H1 (cell line): Measurements from ENCODE around the gene DOCK3. TPM values are rescaled to one million over a fixed set of nuclear protein-coding genes. Genes with fewer than 3 reads are reported as not detected.

Experiments used
- CTCF ChIA-PET: fragments of 300-600 bp; sonication (Branson Sonifier 250); formaldehyde crosslinking; loops from one replicate; lab custom pipeline; 2021; ENCODE audit not compliant: partially characterized antibody; lab: Charles Lee
- POLR2A ChIA-PET: fragments of 300-600 bp; sonication (Branson Sonifier 250); formaldehyde crosslinking; loops from one replicate; lab custom pipeline; 2021; ENCODE audit warnings: inconsistent platforms; ENCODE audit not compliant: partially characterized antibody; lab: Charles Lee
- DNase-seq, 2 experiments: peaks; one replicate each; pipeline versions ENCODE4 v3.0.0 to v3.0.0-alpha.2; 2010 to 2022; ENCODE audit warnings: low spot score in 2 of 2, low read depth in 1 of 2, mixed read lengths in 1 of 2
- FAIRE-seq: peaks from 2 replicates; lab custom pipeline; 2011; peaks lifted over from hg19 to GRCh38; lab: Jason Lieb, UNC
- H2AFZ ChIP-seq: 2 replicates; pipeline ENCODE4 v1.8.1; 2012; ENCODE audit warnings: low read length, inconsistent platforms
- H2AK5ac ChIP-seq: 2 replicates; pipeline ENCODE4 v1.6.1; 2013; ENCODE audit warnings: low read depth, low read length
- H2BK120ac ChIP-seq: replicated peaks from 2 replicates; pipeline ENCODE3; 2013; ENCODE audit warnings: low read depth, low read length, inconsistent platforms
- H2BK12ac ChIP-seq: 2 replicates; pipeline ENCODE4 v1.6.1; 2013; ENCODE audit warnings: low read depth, low read length
- H2BK15ac ChIP-seq: 2 replicates; pipeline ENCODE4 v1.6.1; 2013; ENCODE audit warnings: low read length
- H2BK20ac ChIP-seq: 2 replicates; pipeline ENCODE4 v1.6.1; 2013; ENCODE audit warnings: low read length
- H2BK5ac ChIP-seq: 2 replicates; pipeline ENCODE4 v1.6.1; 2013; ENCODE audit warnings: low read depth, low read length
- H3K14ac ChIP-seq: 2 replicates; pipeline ENCODE4 v1.6.1; 2013; ENCODE audit warnings: inconsistent platforms; ENCODE audit not compliant: insufficient read length
- H3K18ac ChIP-seq: 2 replicates; pipeline ENCODE4 v1.6.1; 2013; ENCODE audit warnings: low read length; ENCODE audit errors: extremely low read depth
- H3K23ac ChIP-seq: 2 replicates; pipeline ENCODE4 v1.6.1; 2013; ENCODE audit warnings: inconsistent platforms; ENCODE audit not compliant: insufficient read length
- H3K23me2 ChIP-seq: 2 replicates; pipeline ENCODE4 v1.6.1; 2013; ENCODE audit warnings: low read depth, low read length
- H3K27ac ChIP-seq: 2 replicates; pipeline ENCODE4 v1.6.1; 2011; ENCODE audit warnings: low read depth, low read length, inconsistent platforms
- H3K27me3 ChIP-seq, 4 experiments: replicated peaks in 1 of 4; 1 replicate in 1 of 4; 2 replicates in 3 of 4; pipeline versions ENCODE4 v1.6.1 to v1.8.1; 2011 to 2013; ENCODE audit warnings: low read length in 3 of 4, mild to moderate bottlenecking in 3 of 4, inconsistent platforms in 2 of 4, mixed read lengths in 2 of 4, moderate library complexity in 1 of 4; ENCODE audit not compliant: control insufficient read depth in 3 of 4, insufficient read depth in 3 of 4; ENCODE audit errors: extremely low read depth in 1 of 4
- H3K36me3 ChIP-seq, 4 experiments: 2 replicates each; pipeline versions ENCODE4 v1.6.1 to v1.8.1; 2011 to 2013; ENCODE audit warnings: mild to moderate bottlenecking in 4 of 4, low read length in 3 of 4, moderate library complexity in 2 of 4, control low read depth in 1 of 4, inconsistent platforms in 1 of 4; ENCODE audit not compliant: insufficient read depth in 4 of 4, control insufficient read depth in 2 of 4
- H3K4ac ChIP-seq: replicated peaks from 2 replicates; pipeline ENCODE3; 2013; ENCODE audit warnings: low read length, low read depth, mixed read lengths, inconsistent platforms; ENCODE audit not compliant: insufficient read length
- H3K4me1 ChIP-seq, 4 experiments: replicated peaks in 1 of 4; 1 replicate in 1 of 4; 2 replicates in 3 of 4; pipeline versions ENCODE4 v1.6.1 to v1.8.1; 2011 to 2013; ENCODE audit warnings: low read length in 3 of 4, inconsistent platforms in 2 of 4, mixed read lengths in 1 of 4; ENCODE audit not compliant: insufficient read depth in 4 of 4, control insufficient read depth in 3 of 4
- H3K4me2 ChIP-seq, 2 experiments: 2 replicates each; pipeline versions ENCODE4 v1.6.1 to v1.8.1; 2011 to 2013; ENCODE audit warnings: low read depth in 2 of 2, low read length in 2 of 2, control low read depth in 1 of 2, inconsistent platforms in 1 of 2, mild to moderate bottlenecking in 1 of 2; ENCODE audit not compliant: insufficient read depth in 1 of 2
- H3K4me3 ChIP-seq, 4 experiments: fragments of 200-600, 300-600 bp in 1 of 4; sonication (generic), shearing (Covaris generic), sonication (Bioruptor Twin) in 1 of 4; 2 replicates each; pipeline versions ENCODE4 v1.5.1 to v1.8.1; 2011 to 2016; ENCODE audit warnings: low read length in 4 of 4, low read depth in 3 of 4, control low read depth in 2 of 4, inconsistent platforms in 2 of 4, mild to moderate bottlenecking in 2 of 4, mixed read lengths in 1 of 4, moderate library complexity in 1 of 4; ENCODE audit not compliant: insufficient read depth in 2 of 4; ENCODE audit errors: extremely low read depth in 1 of 4
- H3K56ac ChIP-seq: replicated peaks from 2 replicates; pipeline ENCODE3; 2013; ENCODE audit warnings: low read depth, mild to moderate bottlenecking, mixed read lengths, low read length, inconsistent platforms; ENCODE audit not compliant: insufficient read length
- H3K79me1 ChIP-seq: 2 replicates; pipeline ENCODE4 v1.6.1; 2013; ENCODE audit warnings: low read depth, low read length, control low read depth
- H3K79me2 ChIP-seq, 2 experiments: 2 replicates each; pipeline versions ENCODE4 v1.6.1 to v1.8.1; 2012 to 2013; ENCODE audit warnings: low read length in 2 of 2, mild to moderate bottlenecking in 2 of 2, inconsistent platforms in 1 of 2; ENCODE audit not compliant: insufficient read depth in 2 of 2, control insufficient read depth in 1 of 2
- H3K9ac ChIP-seq, 4 experiments: replicated peaks in 1 of 4; 1 replicate in 1 of 4; 2 replicates in 3 of 4; pipeline versions ENCODE4 v1.6.1 to v1.8.1; 2011 to 2013; ENCODE audit warnings: low read depth in 3 of 4, low read length in 3 of 4, control low read depth in 2 of 4, mild to moderate bottlenecking in 2 of 4, moderate library complexity in 2 of 4, inconsistent platforms in 1 of 4; ENCODE audit errors: extremely low read depth in 1 of 4
- H3K9me3 ChIP-seq, 2 experiments: 2 replicates each; pipeline versions ENCODE4 v1.6.1 to v1.8.1; 2012 to 2013; ENCODE audit warnings: mild to moderate bottlenecking in 2 of 2, moderate library complexity in 2 of 2, control low read depth in 1 of 2, inconsistent platforms in 1 of 2, low read depth in 1 of 2, low read length in 1 of 2, mixed read lengths in 1 of 2; ENCODE audit not compliant: insufficient read depth in 2 of 2
- H4K20me1 ChIP-seq, 2 experiments: replicated peaks in 1 of 2; 2 replicates each; pipeline versions ENCODE3 to v1.8.1; 2011 to 2013; ENCODE audit warnings: inconsistent platforms in 2 of 2, low read length in 2 of 2, mild to moderate bottlenecking in 1 of 2; ENCODE audit not compliant: insufficient read depth in 2 of 2, control insufficient read depth in 1 of 2
- H4K5ac ChIP-seq: 2 replicates; pipeline ENCODE4 v1.6.1; 2013; ENCODE audit warnings: low read length, low read depth, mixed read lengths, inconsistent platforms; ENCODE audit not compliant: insufficient read length
- H4K8ac ChIP-seq: 2 replicates; pipeline ENCODE4 v1.8.0; 2013; ENCODE audit warnings: mild to moderate bottlenecking, moderate library complexity, low read length, inconsistent platforms; ENCODE audit not compliant: insufficient read depth; ENCODE audit errors: extremely low read depth
- H4K91ac ChIP-seq: replicated peaks from 2 replicates; pipeline ENCODE3; 2013; ENCODE audit warnings: low read length, mixed read lengths, inconsistent platforms; ENCODE audit not compliant: insufficient read length
- BACH1 ChIP-seq: IDR thresholded peaks from 2 replicates; pipeline ENCODE4 v1.6.1; 2012; ENCODE audit warnings: low read length, improper control_type of control experiment
- BRCA1 ChIP-seq: IDR thresholded peaks from 2 replicates; pipeline ENCODE4 v1.6.1; 2012; ENCODE audit warnings: low read depth, low read length, improper control_type of control experiment
- CBX8 ChIP-seq: fragments of 300-800, 300-1000 bp; sonication (generic); IDR thresholded peaks from 2 replicates; pipeline ENCODE4 v1.7.1; 2016; ENCODE audit warnings: low read depth, low read length, borderline replicate concordance
- GTF2F1 ChIP-seq: IDR thresholded peaks from 2 replicates; pipeline ENCODE4 v1.6.1; 2012; ENCODE audit warnings: low read depth, low read length, improper control_type of control experiment, borderline replicate concordance
- HDAC2 ChIP-seq, 2 experiments: fragments of 300-600 bp in 1 of 2; sonication (generic) in 1 of 2; IDR thresholded peaks; 2 replicates each; pipeline ENCODE4 v1.6.1; 2011 to 2012; ENCODE audit warnings: low read depth in 2 of 2, low read length in 2 of 2, mild to moderate bottlenecking in 2 of 2, moderate library complexity in 2 of 2, borderline replicate concordance in 1 of 2, inconsistent platforms in 1 of 2
- JUND ChIP-seq: IDR thresholded peaks from 2 replicates; pipeline ENCODE4 v1.6.1; 2011; ENCODE audit warnings: mild to moderate bottlenecking, improper control_type of control experiment, low read length
- KDM4A ChIP-seq: IDR thresholded peaks from one replicate; pipeline ENCODE4 v1.7.1; 2012; ENCODE audit warnings: low read depth, mild to moderate bottlenecking, moderate library complexity, low read length, inconsistent platforms; ENCODE audit not compliant: severe bottlenecking
- NRF1 ChIP-seq: IDR thresholded peaks from 2 replicates; pipeline ENCODE4 v1.6.1; 2011; ENCODE audit warnings: mild to moderate bottlenecking, low read depth, low read length, improper control_type of control experiment
- POLR2A ChIP-seq, 2 experiments: IDR thresholded peaks; 1 replicate in 1 of 2; 2 replicates in 1 of 2; pipeline ENCODE4 v1.6.1; 2011; ENCODE audit warnings: low read depth in 2 of 2, low read length in 2 of 2, mild to moderate bottlenecking in 2 of 2; ENCODE audit errors: control extremely low read depth in 1 of 2
- SIN3A ChIP-seq, 2 experiments: IDR thresholded peaks in 1 of 2; conservative IDR thresholded peaks in 1 of 2; 2 replicates each; pipeline ENCODE4 v1.6.1; 2011 to 2012; ENCODE audit warnings: low read length in 2 of 2, improper control_type of control experiment in 1 of 2, low read depth in 1 of 2, mild to moderate bottlenecking in 1 of 2
- polyA plus RNA-seq, 7 experiments: library from polyadenylated mRNA; depleted of rRNA in 3 of 7; stranded (reverse) in 5 of 7; unstranded in 2 of 7; fragments of >200 nt in 5 of 7; fragments of 200-250 nt in 2 of 7; gene quantifications; 1 replicate in 5 of 7; 2 replicates in 1 of 7; 4 replicates in 1 of 7; pipeline versions ENCODE4 v1.2.1 to v1.2.3, GENCODE V29; 2011 to 2013; ENCODE audit warnings: missing spikeins in 2 of 7, mixed read lengths in 2 of 7
- total RNA-seq: library from RNA; stranded (reverse); fragmentation: NEBNext Ultra II Directional; extraction: Animal tissue kit (Norgen Biotek cat#: 25700); gene quantifications from 2 replicates; pipeline ENCODE4 v1.2.1, GENCODE V29; 2021
- TF ChIP-seq, protein P1 (sequence below): IDR thresholded peaks from 2 replicates; pipeline ENCODE4 v1.6.1; 2011; ENCODE audit warnings: low read length, improper control_type of control experiment
- TF ChIP-seq, protein P2 (sequence below): IDR thresholded peaks from 2 replicates; pipeline ENCODE4 v1.6.1; 2012; ENCODE audit warnings: low read length, inconsistent platforms

DOCK3 gene
- total and polyA plus RNA-seq, 2 of the 8 experiments (the other 6 are each of a cell fraction or from before 2014, with no cell fraction given) = 2.7 to 5.0 TPM

- H3K27ac ChIP-seq = no peak overlapping the region
- H2BK120ac ChIP-seq = no peak overlapping the region
- H3K4me1 ChIP-seq = no peaks in the 10 kb centered on the region
- H2BK12ac ChIP-seq = no peak overlapping the region
- no peaks in the 10 kb centered on the region for H3K9me3 ChIP-seq
- no peaks in the 10 kb centered on the region for H3K79me2 ChIP-seq
- H4K8ac ChIP-seq = no peak overlapping the region
- no peak overlapping the region for H2AK5ac ChIP-seq
- no peak for DNase-seq
- no peak overlapping the region for H3K56ac ChIP-seq
- no peak overlapping the region for H3K4ac ChIP-seq
- H3K27me3 ChIP-seq = no peaks in the 10 kb centered on the region
- TF ChIP-seq CBX8 (no peak), BRCA1 (no peak), JUND (no peak), BACH1 (no peak), NRF1 (no peak), KDM4A (no peak), POLR2A (IDR thresholded peaks at IDR 0.05; ENCODE audit: control extremely low read depth in 1 of 2, low read depth in 2 of 2, low read length in 2 of 2) (no peak), HDAC2 (IDR thresholded peaks at IDR 0.05; ENCODE audit: borderline replicate concordance in 1 of 2, low read depth in 2 of 2, low read length in 2 of 2) (no peak), SIN3A (conservative IDR thresholded peaks at IDR 0.05 in 1 of 2, IDR thresholded peaks at IDR 0.05 in 1 of 2; ENCODE audit: low read depth in 1 of 2, low read length in 2 of 2) (no peak), GTF2F1 (no peak)
- TF ChIP-seq, protein P1, sequence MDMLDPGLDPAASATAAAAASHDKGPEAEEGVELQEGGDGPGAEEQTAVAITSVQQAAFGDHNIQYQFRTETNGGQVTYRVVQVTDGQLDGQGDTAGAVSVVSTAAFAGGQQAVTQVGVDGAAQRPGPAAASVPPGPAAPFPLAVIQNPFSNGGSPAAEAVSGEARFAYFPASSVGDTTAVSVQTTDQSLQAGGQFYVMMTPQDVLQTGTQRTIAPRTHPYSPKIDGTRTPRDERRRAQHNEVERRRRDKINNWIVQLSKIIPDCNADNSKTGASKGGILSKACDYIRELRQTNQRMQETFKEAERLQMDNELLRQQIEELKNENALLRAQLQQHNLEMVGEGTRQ = no peak
- TF ChIP-seq, protein P2, sequence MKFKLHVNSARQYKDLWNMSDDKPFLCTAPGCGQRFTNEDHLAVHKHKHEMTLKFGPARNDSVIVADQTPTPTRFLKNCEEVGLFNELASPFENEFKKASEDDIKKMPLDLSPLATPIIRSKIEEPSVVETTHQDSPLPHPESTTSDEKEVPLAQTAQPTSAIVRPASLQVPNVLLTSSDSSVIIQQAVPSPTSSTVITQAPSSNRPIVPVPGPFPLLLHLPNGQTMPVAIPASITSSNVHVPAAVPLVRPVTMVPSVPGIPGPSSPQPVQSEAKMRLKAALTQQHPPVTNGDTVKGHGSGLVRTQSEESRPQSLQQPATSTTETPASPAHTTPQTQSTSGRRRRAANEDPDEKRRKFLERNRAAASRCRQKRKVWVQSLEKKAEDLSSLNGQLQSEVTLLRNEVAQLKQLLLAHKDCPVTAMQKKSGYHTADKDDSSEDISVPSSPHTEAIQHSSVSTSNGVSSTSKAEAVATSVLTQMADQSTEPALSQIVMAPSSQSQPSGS = no peak
- ChIA-PET CTCF (interaction anchor here (0.5 to 2.3 kb wide), 3 partner anchors 31 to 1006 kb away, joined by 3 to 6 read pairs (median 6); no protein-coding TSS in a partner anchor), POLR2A (no interaction called here)
- H3K18ac ChIP-seq = no peak overlapping the region
- H3K4me2 ChIP-seq = no peak overlapping the region
- H3K23ac ChIP-seq = no peak overlapping the region
- no peak overlapping the region for H4K5ac ChIP-seq
- H3K9ac ChIP-seq = no peak overlapping the region
- H2BK20ac ChIP-seq = no peak overlapping the region
- H3K36me3 ChIP-seq = no peaks in the 10 kb centered on the region
- no peak overlapping the region for H3K4me3 ChIP-seq
- H4K20me1 ChIP-seq = no peaks in the 10 kb centered on the region
- H2AFZ ChIP-seq = no peak overlapping the region
- H3K79me1 ChIP-seq = no peaks in the 10 kb centered on the region
- H2BK5ac ChIP-seq = no peak overlapping the region
- FAIRE-seq = no peak
- no peak overlapping the region for H3K14ac ChIP-seq
- no peaks in the 10 kb centered on the region for H3K23me2 ChIP-seq
- H4K91ac ChIP-seq = no peak overlapping the region
- no peak overlapping the region for H2BK15ac ChIP-seq
Measured at GRCh38 chr3:51002495-51002894, 327.8 kb downstream of the DOCK3 start.
